ENCODE measurements around the gene PAFAH1B1.

Gene PAFAH1B1

DNA sequence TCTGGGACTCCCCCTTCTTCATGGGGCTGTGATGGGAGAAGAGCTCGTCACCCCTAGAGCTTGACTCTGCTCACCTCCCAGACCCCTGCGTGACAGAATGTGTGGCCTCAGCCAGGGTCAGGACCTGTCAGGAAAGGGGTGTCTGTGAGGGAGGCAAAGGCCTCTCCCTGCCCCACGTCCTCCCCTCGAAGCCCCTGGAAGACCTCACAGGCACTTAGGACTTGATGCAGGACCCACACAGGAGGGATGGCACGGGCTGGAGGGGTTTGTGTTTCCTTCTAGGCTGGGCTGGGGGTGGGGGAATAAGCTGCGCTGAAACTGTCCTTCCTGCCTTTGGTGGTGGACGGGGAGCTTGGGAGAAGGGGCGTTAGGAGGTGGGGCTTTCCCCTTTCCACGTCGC, 129.2 kb downstream of the PAFAH1B1 start:
- DNase-seq (ENCODE audit: low read depth) = no peak

DNA sequence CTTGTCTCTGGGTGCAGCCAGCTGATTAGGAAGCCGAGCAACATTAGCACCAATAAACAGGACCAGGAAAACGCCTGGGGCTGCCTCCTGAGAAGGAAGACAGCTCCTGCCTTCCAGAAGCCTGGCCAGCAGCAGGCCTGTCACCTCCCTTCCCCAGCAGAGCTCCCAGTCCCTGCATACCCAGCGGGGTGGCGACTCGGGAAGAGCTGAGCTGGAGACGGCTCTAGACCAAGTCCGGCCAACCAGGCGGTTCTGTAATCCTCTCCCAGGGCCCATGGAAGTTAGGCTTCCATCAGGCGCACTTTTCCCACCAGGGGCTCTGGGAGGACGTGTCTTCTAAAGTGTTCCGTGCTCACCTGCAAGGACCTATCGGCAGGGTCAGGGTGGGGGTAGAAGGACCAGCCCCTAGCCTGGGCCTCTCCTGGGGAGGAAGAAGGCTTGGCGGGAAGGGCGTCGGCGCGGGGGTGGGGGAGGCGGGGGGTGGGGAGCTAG, 130.1 kb downstream of the PAFAH1B1 start:
- DNase-seq (ENCODE audit: low read depth) = no peak

DNA sequence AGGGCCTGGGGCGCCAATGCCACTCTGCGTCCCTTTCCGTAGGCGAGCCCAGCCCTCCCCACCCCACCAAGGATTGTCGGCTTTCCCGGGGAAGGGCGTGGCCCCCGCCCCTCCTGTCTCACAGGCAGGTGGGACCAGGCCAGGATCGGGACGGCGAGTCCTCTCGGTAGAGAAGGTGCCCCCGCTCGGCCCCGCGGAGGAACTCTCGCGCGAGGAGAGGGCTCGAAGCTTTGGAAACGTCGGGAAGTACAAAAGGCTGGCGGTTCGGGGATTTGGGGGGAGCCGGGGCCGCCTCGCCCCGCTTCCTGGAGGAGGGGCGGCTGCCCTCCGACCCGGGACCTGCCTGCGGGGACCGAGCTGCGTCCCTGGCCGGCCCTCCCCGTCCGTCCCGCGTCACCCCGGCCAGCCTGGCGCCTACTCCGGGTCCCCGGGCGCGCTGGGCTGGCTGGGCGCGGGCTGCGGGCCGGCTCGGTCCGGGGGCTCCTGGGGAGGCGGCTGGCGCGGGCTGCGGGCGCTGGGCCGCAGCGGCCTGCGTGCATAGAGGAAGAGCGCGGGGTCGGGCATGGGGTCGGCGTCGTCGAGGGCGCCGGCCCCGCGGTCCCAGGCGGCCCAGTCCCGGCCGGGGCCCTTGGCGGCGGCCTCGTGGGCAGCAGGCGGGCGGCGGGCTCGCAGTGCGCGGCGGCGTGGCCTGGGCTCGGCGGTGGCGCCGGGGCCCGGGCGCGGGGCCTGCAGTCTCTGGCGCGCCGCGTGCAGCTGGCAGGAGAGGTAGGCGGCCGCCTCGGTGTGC, 130.7 kb downstream of the PAFAH1B1 start:
- DNase-seq (ENCODE audit: low read depth) = no peak

DNA sequence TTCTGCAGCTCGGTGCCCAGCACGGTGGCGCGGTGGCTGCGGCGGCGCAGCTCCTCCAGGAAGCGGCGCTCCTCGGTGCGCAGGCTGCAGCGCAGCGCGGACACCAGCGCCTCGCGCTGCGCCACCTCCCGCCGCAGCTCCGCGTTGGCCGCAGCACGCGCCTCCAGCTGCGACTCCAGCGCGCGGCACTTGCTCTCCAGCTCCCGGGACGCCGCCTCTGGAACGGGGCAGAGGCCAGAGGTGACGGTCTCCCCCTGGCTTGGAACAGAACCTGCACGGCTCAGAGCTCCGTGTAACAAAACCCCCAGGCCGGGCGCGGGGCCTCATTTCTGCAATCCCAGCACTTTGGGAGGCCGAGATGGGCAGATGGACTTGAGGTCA, 131.3 kb downstream of the PAFAH1B1 start:
- no peak for DNase-seq (ENCODE audit: low read depth)

DNA sequence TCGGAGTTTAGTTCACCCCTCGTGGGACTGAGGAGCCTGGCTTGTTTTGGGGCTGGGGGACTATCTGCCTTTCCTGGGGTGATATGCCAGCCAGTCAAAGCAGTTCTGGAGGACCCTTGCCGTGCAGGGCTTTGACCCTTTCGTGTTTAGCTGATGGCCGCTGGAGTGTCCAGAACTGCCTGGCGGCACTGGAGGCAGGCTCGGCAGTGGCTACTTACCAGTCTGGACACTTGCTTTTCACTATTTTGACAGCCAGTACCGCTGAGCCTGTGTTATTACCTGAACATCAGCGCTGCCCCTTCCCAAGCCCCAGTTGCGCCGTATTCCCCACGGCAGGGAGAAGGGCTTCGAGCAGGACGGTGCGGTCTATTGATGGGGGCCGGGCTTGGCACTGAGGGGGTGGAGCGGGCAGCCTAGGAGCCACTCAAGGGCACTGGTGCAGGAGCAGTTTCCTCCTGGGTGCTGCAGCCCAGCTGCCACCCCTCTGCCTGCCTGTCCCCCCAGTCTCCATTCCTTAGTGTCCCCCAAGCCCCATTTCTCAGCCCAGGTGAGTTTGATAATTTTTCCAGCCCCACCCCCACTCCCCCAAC, 137.4 kb downstream of the PAFAH1B1 start:
- no peak for DNase-seq (ENCODE audit: low read depth)

DNA sequence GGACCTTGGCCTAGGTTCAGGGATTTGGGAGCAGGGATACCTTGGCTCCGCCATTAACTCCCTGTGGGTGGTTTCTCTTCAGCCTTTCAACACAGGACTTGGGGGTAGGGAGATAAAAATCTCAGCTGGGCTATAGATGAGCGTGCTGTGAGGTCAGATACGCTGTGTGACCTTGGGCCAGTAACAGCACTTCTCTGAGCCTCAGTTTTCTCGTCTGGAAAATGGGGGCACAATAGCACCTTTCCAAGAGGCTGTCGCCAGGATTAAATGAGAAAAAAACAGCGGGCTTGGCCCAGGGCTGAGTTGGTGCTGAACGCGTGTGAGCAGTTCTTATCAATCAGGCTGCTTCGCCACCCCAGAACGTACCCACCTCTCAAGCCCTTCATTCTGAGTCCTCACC, 138.4 kb downstream of the PAFAH1B1 start:
- no peak for DNase-seq (ENCODE audit: low read depth)

DNA sequence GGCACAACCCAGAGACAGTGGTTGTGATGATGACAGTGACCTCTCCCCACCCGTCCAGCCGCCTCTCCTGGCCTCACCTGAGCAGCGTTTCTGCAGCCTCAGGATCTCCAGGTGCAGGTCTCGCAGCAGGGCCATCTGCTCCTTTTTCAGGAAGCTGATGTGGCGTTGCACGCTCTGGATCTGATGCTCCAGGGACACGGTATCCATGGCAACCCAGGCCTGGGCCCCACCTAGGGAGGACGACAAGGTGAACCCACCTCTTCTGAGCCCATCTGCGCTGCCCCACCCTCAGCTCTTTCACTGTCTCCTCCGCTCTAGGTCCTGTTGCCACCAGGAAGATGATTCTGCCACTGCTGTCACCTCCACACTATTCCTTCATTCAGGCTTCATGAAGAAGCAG, 141.5 kb downstream of the PAFAH1B1 start:
- no peak for DNase-seq (ENCODE audit: low read depth)

All from GM04503 (cell line).